ENCODE data around the gene BPIFB4.
"Not testable (repeated sequence)": the region's sequence is repeated elsewhere in the genome, so short reads cannot be mapped to it uniquely, and the experiment has no call there.

The BPIFB4 gene

GRCh38 chr20:33091147-33091546, 11.7 kb downstream of the BPIFB4 start:
- DNase-seq = no peak

GRCh38 chr20:33091693-33092092, 12.2 kb downstream of the BPIFB4 start:
- DNase-seq = no peak

DNA sequence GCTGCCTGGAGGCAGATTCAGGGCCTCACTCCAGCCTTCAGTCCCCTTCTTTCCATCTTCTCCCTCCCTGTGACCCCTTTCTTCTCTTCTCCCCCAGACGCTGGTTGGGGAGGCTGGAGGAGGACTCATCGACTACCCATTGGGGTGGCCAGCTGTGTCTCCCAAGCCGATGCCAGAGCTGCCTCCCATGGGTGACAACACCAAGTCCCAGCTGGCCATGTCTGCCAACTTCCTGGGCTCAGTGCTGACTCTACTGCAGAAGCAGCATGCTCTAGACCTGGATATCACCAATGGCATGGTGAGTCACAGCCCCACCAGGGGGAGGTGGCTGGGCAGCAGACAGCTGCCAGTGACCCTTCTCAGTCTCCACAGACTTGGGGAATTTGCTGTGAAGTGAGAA, 12.9 kb downstream of the BPIFB4 start:
- DNase-seq = no peak

GRCh38 chr20:33093074-33093473, 13.6 kb downstream of the BPIFB4 start:
- DNase-seq = no peak

DNA sequence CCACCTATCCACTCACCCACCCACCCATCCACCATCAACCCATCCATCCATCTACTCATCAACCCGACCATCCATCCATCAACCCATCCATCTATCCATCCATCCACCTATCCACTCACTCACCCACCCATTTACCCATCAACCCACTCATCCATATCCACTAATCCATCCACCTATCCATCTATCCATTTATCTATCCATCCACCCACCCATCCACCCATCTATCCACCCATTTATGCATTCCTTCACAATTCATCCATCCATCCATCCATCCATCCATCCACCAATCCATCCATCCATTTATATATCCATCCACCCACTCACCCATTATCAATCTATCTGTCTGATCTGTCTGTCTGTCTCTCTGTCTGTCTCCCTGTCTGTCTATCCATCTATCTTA, 14.1 kb downstream of the BPIFB4 start:
- no peak for DNase-seq

- no peak for DNase-seq
These were observed 15.8 kb downstream of the BPIFB4 start for GRCh38 chr20:33095249-33095648.

GRCh38 chr20:33095902-33096584, 16.6 kb downstream of the BPIFB4 start:
- DNase-seq = peak; percentile 69

DNA sequence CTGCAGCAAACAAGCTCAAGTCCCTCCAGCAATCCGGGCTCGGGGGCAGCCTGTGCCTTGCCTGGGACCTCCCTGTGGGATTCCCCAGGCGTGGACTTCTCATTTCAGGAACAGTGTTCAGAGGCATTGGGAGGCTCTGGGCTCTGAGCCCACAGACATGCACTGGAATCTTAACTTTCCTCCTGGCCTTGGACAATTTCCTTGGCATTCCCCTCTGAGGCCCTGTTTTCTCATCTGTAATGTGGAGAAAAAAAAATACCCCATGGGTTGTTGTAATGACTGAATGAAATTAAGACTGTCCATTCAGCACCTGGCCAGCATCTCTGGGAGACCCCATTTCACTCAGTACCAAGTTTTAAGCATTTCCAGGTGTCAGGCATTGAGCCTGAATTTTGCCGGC, 17.6 kb downstream of the BPIFB4 start:
- no peak for DNase-seq

- no peak for DNase-seq
These were observed 20.5 kb downstream of the BPIFB4 start for GRCh38 chr20:33099843-33100538.

DNA sequence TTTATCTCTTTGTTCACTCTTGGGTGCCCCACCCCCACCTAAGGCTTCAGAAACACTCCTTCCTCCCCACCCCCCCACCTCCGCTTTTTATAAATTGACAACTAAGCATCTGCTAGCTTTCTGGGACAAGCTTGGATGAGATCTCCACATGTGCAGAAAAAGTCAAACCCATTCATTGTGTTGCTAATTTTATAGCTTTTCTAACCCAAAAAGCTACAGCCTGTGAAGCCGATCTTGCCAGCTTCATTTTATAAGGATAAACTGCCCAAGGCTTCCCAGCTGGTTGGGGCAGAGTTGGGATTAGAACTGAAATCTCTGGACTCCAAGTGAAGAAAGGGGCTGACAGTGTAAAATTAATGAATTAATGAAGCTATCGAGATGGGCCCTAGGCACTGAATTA, 24.1 kb downstream of the BPIFB4 start:
- DNase-seq = no peak

GRCh38 chr20:33104336-33104735, 24.9 kb downstream of the BPIFB4 start:
- DNase-seq = no peak

GRCh38 chr20:33105316-33105924, 26.0 kb downstream of the BPIFB4 start:
- no peak for DNase-seq

- peak; percentile 41 for DNase-seq
These were observed 26.7 kb downstream of the BPIFB4 start for GRCh38 chr20:33106058-33106620.

GRCh38 chr20:33108661-33109060, 29.2 kb downstream of the BPIFB4 start:
- no peak for DNase-seq

DNA sequence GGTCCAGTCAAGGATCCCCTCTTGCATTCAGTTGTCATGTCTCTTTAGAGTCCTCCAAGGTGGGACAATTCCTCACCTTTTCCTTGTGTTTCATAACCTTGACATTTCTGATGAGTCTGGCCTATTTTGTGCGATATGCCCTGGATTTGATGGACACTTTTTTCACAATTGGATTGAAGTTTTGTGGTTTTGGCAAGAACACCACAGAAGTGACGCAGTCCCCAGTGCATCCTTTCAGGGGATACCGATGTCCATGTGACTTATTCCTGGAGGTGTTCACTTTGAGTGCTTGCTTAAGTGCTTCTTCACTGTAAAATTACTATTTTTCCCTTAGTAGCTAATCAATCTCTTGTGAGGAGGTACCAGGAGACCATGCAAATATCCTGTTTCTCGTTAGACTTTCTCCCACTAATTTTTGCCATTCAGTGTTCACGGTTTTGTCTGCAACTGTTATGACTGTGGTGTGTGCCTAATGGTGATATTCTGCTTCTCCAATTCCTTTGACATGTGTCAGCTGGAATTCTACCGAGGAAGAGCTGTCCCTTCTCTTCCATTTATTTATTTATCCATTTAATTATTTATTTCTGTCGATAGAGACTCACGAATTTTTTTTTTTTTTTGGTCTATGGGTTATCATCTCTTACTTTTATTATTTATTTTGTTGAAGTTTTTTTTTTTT, 30.8 kb downstream of the BPIFB4 start:
- no peak for DNase-seq

DNA sequence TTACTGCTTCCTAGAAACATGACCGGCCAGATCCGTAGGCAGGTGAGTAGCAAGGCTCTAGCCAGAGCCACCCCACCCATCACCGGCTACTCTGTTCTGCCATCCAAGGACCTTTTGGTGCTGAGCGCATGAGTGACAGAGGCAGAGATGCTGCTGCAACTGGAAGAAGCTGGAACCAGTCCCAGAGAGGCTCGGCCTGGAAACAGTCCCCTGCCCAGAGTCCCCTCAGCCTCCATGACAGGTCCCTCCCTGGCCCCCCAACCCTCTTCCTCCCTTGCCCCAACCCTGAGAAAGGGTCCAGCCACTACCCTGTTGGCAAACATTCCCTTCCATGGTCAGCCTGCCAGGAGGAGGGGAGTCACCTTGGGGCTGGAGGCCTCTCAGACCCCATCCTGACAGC, 31.9 kb downstream of the BPIFB4 start:
- no peak for DNase-seq

GRCh38 chr20:33112547-33113386, 33.3 kb downstream of the BPIFB4 start:
- no peak for DNase-seq

DNA sequence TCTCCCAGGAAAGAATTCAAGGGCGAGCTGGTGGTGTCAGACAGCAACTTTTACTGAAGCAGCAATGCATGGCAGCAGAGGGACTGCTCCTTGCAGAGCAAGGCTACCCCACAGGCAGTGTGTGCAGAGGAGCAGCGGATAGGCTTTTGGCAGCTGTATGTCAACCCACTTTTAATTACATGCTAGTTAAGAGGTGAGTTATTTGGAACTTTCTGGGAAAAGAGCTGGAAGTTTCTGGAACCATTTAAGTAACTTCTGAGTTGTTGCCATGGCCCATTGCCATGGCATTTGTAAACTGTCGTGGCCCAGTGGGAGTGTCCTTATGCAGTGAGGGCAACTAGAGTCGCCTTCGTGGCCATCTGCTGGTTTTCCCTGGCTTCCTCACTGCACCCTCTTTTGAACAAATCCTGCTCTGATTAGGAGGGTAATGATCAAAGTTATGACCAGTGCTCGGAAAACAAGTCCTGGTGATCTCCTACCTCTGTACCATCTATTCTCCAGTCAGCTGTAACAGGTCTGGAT, 34.0 kb downstream of the BPIFB4 start:
- DNase-seq = no peak

DNA sequence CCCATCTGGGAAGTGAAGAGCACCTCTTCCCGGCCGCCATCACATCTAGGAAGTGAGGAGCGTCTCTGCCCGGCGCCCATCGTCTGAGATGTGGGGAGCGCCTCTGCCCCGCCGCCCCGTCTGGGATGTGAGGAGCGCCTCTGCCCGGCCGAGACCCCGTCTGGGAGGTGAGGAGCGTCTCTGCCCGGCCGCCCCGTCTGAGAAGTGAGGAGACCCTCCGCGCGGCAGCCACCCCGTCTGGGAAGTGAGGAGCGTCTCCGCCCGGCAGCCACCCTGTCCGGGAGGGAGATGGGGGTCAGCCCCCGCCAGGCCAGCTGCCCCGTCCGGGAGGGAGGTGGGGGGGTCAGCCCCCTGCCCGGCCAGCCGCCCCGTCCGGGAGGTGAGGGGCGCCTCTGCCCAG, 36.1 kb downstream of the BPIFB4 start:
- DNase-seq = not testable (repeated sequence)

DNA sequence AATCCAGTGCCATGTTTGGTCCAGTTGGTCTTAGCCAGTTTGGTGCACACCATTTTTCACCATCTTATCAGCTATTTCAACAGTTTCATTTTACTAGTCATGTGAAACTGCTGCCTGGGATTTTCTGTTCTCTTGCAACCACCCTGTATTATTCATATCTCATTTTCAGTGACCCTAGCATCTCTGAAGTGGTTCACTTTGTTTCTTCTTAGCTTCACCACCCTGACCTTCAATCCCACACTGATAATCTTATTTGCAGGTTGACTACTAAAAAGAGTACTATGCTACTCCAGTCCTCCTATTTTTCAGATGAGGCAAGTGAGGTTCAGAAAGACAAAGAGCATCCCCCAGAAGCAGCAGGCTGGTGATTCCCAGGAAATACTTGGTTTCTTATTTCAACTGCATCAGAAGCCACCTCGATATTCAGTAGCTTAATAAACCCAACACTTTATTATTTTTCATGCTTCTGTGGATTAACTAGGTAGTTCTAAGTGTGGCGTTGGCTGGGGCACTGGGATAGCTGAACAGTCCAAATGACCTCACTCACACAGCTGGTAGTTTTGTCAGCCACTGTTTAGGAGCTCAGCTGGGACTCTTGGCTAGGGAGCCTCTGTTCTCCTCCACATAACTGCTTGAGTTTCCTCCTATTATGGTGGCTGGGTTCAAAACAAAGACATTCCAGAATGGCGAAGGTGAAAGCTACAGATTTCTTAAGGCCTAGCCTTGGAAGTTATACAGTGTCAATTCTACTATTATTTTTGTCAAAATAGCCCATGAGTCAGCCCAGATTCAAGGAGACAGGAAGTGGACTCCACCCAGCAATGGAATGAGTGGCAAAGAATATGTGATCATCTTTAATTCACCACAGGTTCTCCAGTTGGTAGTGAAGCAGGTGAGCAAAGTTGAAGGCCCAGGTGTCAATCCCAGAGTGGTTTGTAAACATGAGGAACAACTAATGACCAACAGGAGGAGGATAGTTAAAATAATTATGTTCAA, 40.6 kb downstream of the BPIFB4 start:
- DNase-seq = no peak

DNA sequence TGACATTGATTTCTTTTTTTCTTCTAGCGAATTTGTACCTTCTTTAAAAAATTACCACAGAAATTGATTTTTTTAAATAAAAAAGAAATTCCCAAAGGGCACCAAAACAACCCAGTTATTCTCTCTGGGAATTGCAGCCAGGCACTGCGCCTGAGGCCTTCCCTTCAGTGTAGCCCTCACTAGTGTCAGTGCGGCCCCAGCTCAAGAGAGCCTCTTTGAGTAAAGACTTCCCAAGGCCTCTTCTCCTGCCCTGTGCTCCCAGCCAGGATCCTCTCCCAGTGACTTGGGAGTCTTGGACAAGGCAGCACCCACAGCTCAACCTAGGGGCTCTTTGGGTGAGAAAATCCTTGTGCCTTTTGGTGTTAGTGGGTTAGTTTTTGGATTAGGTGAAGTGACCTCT, 41.5 kb downstream of the BPIFB4 start:
- DNase-seq = no peak

All from COR-L47 (cell line).